Endothelial cell of umbilical vein (primary cell): Measurements from ENCODE around the gene LCNL1. TPM values are rescaled to one million over a fixed set of nuclear protein-coding genes. Genes with fewer than 3 reads are reported as not detected.

Source experiments
- BruUV-seq: library from RNA; stranded (reverse); fragments of 400-500 nt; replicated peaks from 2 replicates; lab custom pipeline; 2021; lab: Mats Ljungman, UMichigan
- CTCF ChIA-PET: fragments of 300-600, 350-600 bp; sonication (Branson Sonifier 250); formaldehyde crosslinking; loops from one replicate; lab custom pipeline; 2021; ENCODE audit warnings: antibody characterized with exemption, inconsistent platforms; lab: Charles Lee
- POLR2A ChIA-PET: fragments of 300-600, 350-600 bp; sonication (Branson Sonifier 250); formaldehyde crosslinking; loops from one replicate; lab custom pipeline; 2021; ENCODE audit warnings: antibody characterized with exemption, inconsistent platforms; lab: Charles Lee
- DNase-seq: peaks from one replicate; pipeline ENCODE4 v3.0.0-alpha.2; 2011; ENCODE audit warnings: low read depth, low spot score
- FAIRE-seq: peaks from 2 replicates; lab custom pipeline; 2011; peaks lifted over from hg19 to GRCh38; lab: Jason Lieb, UNC
- H2AFZ ChIP-seq: 2 replicates; pipeline ENCODE4 v1.6.0; 2012; ENCODE audit warnings: low read depth, low read length, control low read depth, inconsistent platforms
- H3K27ac ChIP-seq: 2 replicates; pipeline ENCODE4 v1.5.1; 2011; ENCODE audit warnings: low read depth, mild to moderate bottlenecking, control low read depth, low read length, moderate library complexity; ENCODE audit not compliant: insufficient read depth
- H3K27me3 ChIP-seq, 2 experiments: 2 replicates each; pipeline versions ENCODE4 v1.6.0 to v1.6.1; 2011; ENCODE audit warnings: low read length in 2 of 2, mixed read lengths in 1 of 2; ENCODE audit not compliant: control insufficient read depth in 2 of 2, insufficient read depth in 2 of 2
- H3K36me3 ChIP-seq, 2 experiments: 2 replicates in 1 of 2; 3 replicates in 1 of 2; pipeline ENCODE4 v1.5.1; 2011; ENCODE audit warnings: low read length in 2 of 2, mild to moderate bottlenecking in 1 of 2, moderate library complexity in 1 of 2; ENCODE audit not compliant: control insufficient read depth in 2 of 2, insufficient read depth in 2 of 2; ENCODE audit errors: extremely low read depth in 1 of 2
- H3K4me1 ChIP-seq: 3 replicates; pipeline ENCODE4 v1.5.1; 2011; ENCODE audit warnings: mild to moderate bottlenecking, low read length; ENCODE audit not compliant: control insufficient read depth, insufficient read depth; ENCODE audit errors: extremely low read depth
- H3K4me2 ChIP-seq: 2 replicates; pipeline ENCODE4 v1.6.1; 2011; ENCODE audit warnings: low read length, control low read depth, mixed read lengths; ENCODE audit not compliant: insufficient read depth
- H3K4me3 ChIP-seq, 3 experiments: fragments of 200-600 bp in 1 of 3; sonication (generic), shearing (Covaris generic) in 1 of 3; replicated peaks in 1 of 3; 2 replicates each; pipeline ENCODE4 v1.5.1; 2011 to 2016; ENCODE audit warnings: control low read depth in 3 of 3, low read length in 3 of 3, mild to moderate bottlenecking in 2 of 3, inconsistent platforms in 1 of 3, low read depth in 1 of 3, moderate library complexity in 1 of 3; ENCODE audit not compliant: insufficient read depth in 1 of 3
- H3K79me2 ChIP-seq: 2 replicates; pipeline ENCODE4 v1.6.0; 2012; ENCODE audit warnings: low read length, inconsistent platforms; ENCODE audit not compliant: control insufficient read depth, insufficient read depth
- H3K9ac ChIP-seq: replicated peaks from 2 replicates; pipeline ENCODE3; 2011; ENCODE audit warnings: low read length, control low read depth; ENCODE audit not compliant: insufficient read depth; ENCODE audit errors: extremely low read depth
- H3K9me1 ChIP-seq: replicated peaks from 3 replicates; pipeline ENCODE4 v1.6.0; 2011; ENCODE audit warnings: mild to moderate bottlenecking, low read length; ENCODE audit not compliant: control insufficient read depth, insufficient read depth; ENCODE audit errors: extremely low read depth
- H3K9me3 ChIP-seq: replicated peaks from 2 replicates; pipeline ENCODE4 v1.5.1; 2012; ENCODE audit warnings: low read length, inconsistent platforms; ENCODE audit not compliant: control insufficient read depth, insufficient read depth
- H4K20me1 ChIP-seq: replicated peaks from 2 replicates; pipeline ENCODE3; 2011; ENCODE audit warnings: mild to moderate bottlenecking, low read length; ENCODE audit not compliant: control insufficient read depth, insufficient read depth; ENCODE audit errors: extremely low read depth
- CTCF ChIP-seq, 2 donors: IDR thresholded peaks; 1 replicate in 1 of 2; 2 replicates in 1 of 2; pipeline ENCODE4 v1.5.1; 2011; ENCODE audit warnings: low read length in 2 of 2, mild to moderate bottlenecking in 2 of 2, moderate library complexity in 2 of 2, control low read depth in 1 of 2, inconsistent platforms in 1 of 2, low read depth in 1 of 2; ENCODE audit not compliant: insufficient read depth in 1 of 2; ENCODE audit errors: extremely low read depth in 1 of 2
- EZH2 ChIP-seq: IDR thresholded peaks from 2 replicates; pipeline ENCODE4 v1.6.1; 2012; ENCODE audit warnings: borderline replicate concordance, low read depth, mild to moderate bottlenecking, moderate library complexity, low read length, inconsistent platforms; ENCODE audit not compliant: severe bottlenecking
- FOS ChIP-seq: IDR thresholded peaks from 2 replicates; pipeline ENCODE4 v1.6.1; 2011; ENCODE audit warnings: mild to moderate bottlenecking, low read length, moderate library complexity, borderline replicate concordance; ENCODE audit not compliant: insufficient read depth
- GATA2 ChIP-seq: IDR thresholded peaks from 2 replicates; pipeline ENCODE4 v1.7.0; 2011; ENCODE audit warnings: low read depth, mild to moderate bottlenecking, moderate library complexity, mixed read lengths, low read length; ENCODE audit not compliant: insufficient read length, insufficient read depth
- JUN ChIP-seq: IDR thresholded peaks from 2 replicates; pipeline ENCODE4 v1.6.1; 2011; ENCODE audit warnings: borderline replicate concordance, low read depth; ENCODE audit not compliant: insufficient read length, insufficient read depth
- MYC ChIP-seq: IDR thresholded peaks from one replicate; pipeline ENCODE4 v1.6.1; 2011; ENCODE audit warnings: mild to moderate bottlenecking, low read depth, low read length
- POLR2A ChIP-seq: IDR thresholded peaks from 2 replicates; pipeline ENCODE4 v1.6.1; 2012; ENCODE audit warnings: low read depth, mild to moderate bottlenecking, control low read depth, low read length
- dilution Hi-C: fragments of 300-500 bp; cut with MboI; formaldehyde crosslinking; loops from one replicate; pipeline ENCODE4 v1.15.0; 2019; ENCODE audit warnings: low sequenced_read_pairs; ENCODE audit not compliant: extremely low pct_ligation_motif_present
- intact Hi-C: fragments of 100-400 bp; cut with micrococcal nuclease; formaldehyde crosslinking; loops from one replicate; pipeline ENCODE4 v1.10.0; 2022
- polyA plus RNA-seq, 4 experiments: library from polyadenylated mRNA; depleted of rRNA in 3 of 4; stranded (reverse) in 3 of 4; unstranded in 1 of 4; fragments of >200 nt; gene quantifications; 2 replicates each; pipeline versions ENCODE4 v1.2.1 to v1.2.3, GENCODE V29; 2011 to 2012; ENCODE audit warnings: missing spikeins in 1 of 4
- total RNA-seq: library from RNA; stranded (reverse); gene quantifications from 2 replicates; pipeline ENCODE4 v1.2.3, GENCODE V29; 2021

Gene LCNL1
- total and polyA plus RNA-seq, 2 donors (not counting 3 experiments of a cell fraction or from before 2014, with no cell fraction given): not detected

GRCh38 chr9:137034709-137035506 lies 52.1 kb downstream of the LCNL1 start:
- Histone ChIP-seq H3K36me3 (peaks cover 0 to 13% of the 10 kb centered on the region in 2 experiments), H3K9me3 (no peaks in the 10 kb centered on the region), H3K9me1 (no peaks in the 10 kb centered on the region), H3K27me3 (no peaks in the 10 kb centered on the region), H3K4me3 (no peak overlapping the region), H3K4me1 (no peaks in the 10 kb centered on the region), H3K27ac (no peak overlapping the region), H3K79me2 (no peaks in the 10 kb centered on the region), H4K20me1 (no peaks in the 10 kb centered on the region), H3K4me2 (no peak overlapping the region), H2AFZ (no peak overlapping the region), H3K9ac (no peak overlapping the region)
- dilution Hi-C loops (no loop called here), intact Hi-C loops (loop anchor here (1.0 to 2.0 kb wide), 4 partner anchors 87 to 248 kb away; partner anchors contain the start of genes AJM1 and TMEM141)
- peak; percentile 99 for FAIRE-seq
- no TSS peak for BruUV-seq
- TF ChIP-seq GATA2: no peak
- TF ChIP-seq POLR2A: no peak
- TF ChIP-seq MYC: no peak
- TF ChIP-seq FOS: no peak
- TF ChIP-seq JUN: no peak
- peak; percentile 91 to 97 for TF ChIP-seq CTCF (IDR thresholded peaks at IDR 0.05; ENCODE audit: extremely low read depth in 1 of 2, insufficient read depth in 1 of 2, low read depth in 1 of 2, low read length in 2 of 2)
- no peak for TF ChIP-seq EZH2
- DNase-seq: peak; percentile 82
- ChIA-PET POLR2A (interaction anchor here (0.6 kb wide), 2 partner anchors 34 to 106 kb away, joined by 3 to 5 read pairs; no protein-coding TSS in a partner anchor), CTCF (interaction anchor here (0.6 to 4.3 kb wide), 45 partner anchors 8 to 269 kb away, joined by 3 to 111 read pairs (median 4); partner anchors contain the start of genes AJM1, CLIC3, FBXW5 and MAN1B1)

Other genes starting within 250 kb of the LCNL1 start
Only the 30 nearest of the 38 such genes appear.
- not detected in 2 replicates for gene LCN15, start 218.5 kb upstream of the LCNL1 start, total RNA-seq
- gene LCN15, start 218.5 kb upstream of the LCNL1 start, polyA plus RNA-seq: not detected in 2 replicates
- gene TMEM141, start 191.6 kb upstream of the LCNL1 start, total RNA-seq: 43.2 and 44.9 TPM in 2 replicates
- 129 and 146 TPM in 2 replicates for gene TMEM141, start 191.6 kb upstream of the LCNL1 start, polyA plus RNA-seq
- 0.37 TPM in 1 of 2 replicates, not detected in the other for gene CCDC183, start 186.7 kb upstream of the LCNL1 start, total RNA-seq
- 0.50 and 0.60 TPM in 2 replicates for gene CCDC183, start 186.7 kb upstream of the LCNL1 start, polyA plus RNA-seq
- 112 TPM in 2 replicates for gene RABL6, start 175.0 kb upstream of the LCNL1 start, total RNA-seq
- gene RABL6, start 175.0 kb upstream of the LCNL1 start, polyA plus RNA-seq: 60.8 and 61.3 TPM in 2 replicates
- gene AJM1, start 140.5 kb upstream of the LCNL1 start, total RNA-seq: 1.3 and 1.7 TPM in 2 replicates
- 0.30 and 0.32 TPM in 2 replicates for gene AJM1, start 140.5 kb upstream of the LCNL1 start, polyA plus RNA-seq
- gene PHPT1, start 133.6 kb upstream of the LCNL1 start, total RNA-seq: 139 and 165 TPM in 2 replicates
- 319 and 376 TPM in 2 replicates for gene PHPT1, start 133.6 kb upstream of the LCNL1 start, polyA plus RNA-seq
- gene MAMDC4, start 130.6 kb upstream of the LCNL1 start, total RNA-seq: 7.2 and 7.7 TPM in 2 replicates
- gene MAMDC4, start 130.6 kb upstream of the LCNL1 start, polyA plus RNA-seq: 3.6 and 4.7 TPM in 2 replicates
- gene EDF1, start 116.7 kb upstream of the LCNL1 start, total RNA-seq: 356 and 388 TPM in 2 replicates
- gene EDF1, start 116.7 kb upstream of the LCNL1 start, polyA plus RNA-seq: 411 and 478 TPM in 2 replicates
- gene TRAF2, start 96.5 kb upstream of the LCNL1 start, total RNA-seq: 21.5 and 23.1 TPM in 2 replicates
- 10.3 and 10.9 TPM in 2 replicates for gene TRAF2, start 96.5 kb upstream of the LCNL1 start, polyA plus RNA-seq
- 95.6 and 97.3 TPM in 2 replicates for gene FBXW5, start 38.3 kb upstream of the LCNL1 start, total RNA-seq
- 151 and 209 TPM in 2 replicates for gene FBXW5, start 38.3 kb upstream of the LCNL1 start, polyA plus RNA-seq
- gene C8G, start 37.8 kb upstream of the LCNL1 start, total RNA-seq: 1.4 and 1.9 TPM in 2 replicates
- 0.47 and 0.70 TPM in 2 replicates for gene C8G, start 37.8 kb upstream of the LCNL1 start, polyA plus RNA-seq
- 0.35 TPM in 1 of 2 replicates, not detected in the other for gene LCN12, start 30.7 kb upstream of the LCNL1 start, total RNA-seq
- 0.52 and 0.62 TPM in 2 replicates for gene LCN12, start 30.7 kb upstream of the LCNL1 start, polyA plus RNA-seq
- gene PTGDS, start 5.5 kb upstream of the LCNL1 start, total RNA-seq: not detected in 2 replicates
- not detected in 2 replicates for gene PTGDS, start 5.5 kb upstream of the LCNL1 start, polyA plus RNA-seq
- gene PAXX, start 9.4 kb downstream of the LCNL1 start, total RNA-seq: 35.0 and 38.7 TPM in 2 replicates
- 34.0 and 49.9 TPM in 2 replicates for gene PAXX, start 9.4 kb downstream of the LCNL1 start, polyA plus RNA-seq
- not detected in 2 replicates for gene CLIC3, start 13.6 kb downstream of the LCNL1 start, total RNA-seq
- gene CLIC3, start 13.6 kb downstream of the LCNL1 start, polyA plus RNA-seq: 2.3 and 4.1 TPM in 2 replicates
- 20.0 and 23.4 TPM in 2 replicates for gene ABCA2, start 45.2 kb downstream of the LCNL1 start, total RNA-seq
- 29.1 and 41.2 TPM in 2 replicates for gene ABCA2, start 45.2 kb downstream of the LCNL1 start, polyA plus RNA-seq
- not detected in 2 replicates for gene FUT7, start 49.1 kb downstream of the LCNL1 start, total RNA-seq
- not detected in 2 replicates for gene FUT7, start 49.1 kb downstream of the LCNL1 start, polyA plus RNA-seq
- gene NPDC1, start 63.2 kb downstream of the LCNL1 start, total RNA-seq: 157 and 181 TPM in 2 replicates
- 115 and 144 TPM in 2 replicates for gene NPDC1, start 63.2 kb downstream of the LCNL1 start, polyA plus RNA-seq
- not detected in 2 replicates for gene ENTPD2, start 71.1 kb downstream of the LCNL1 start, total RNA-seq
- gene ENTPD2, start 71.1 kb downstream of the LCNL1 start, polyA plus RNA-seq: 0.03 TPM in 1 of 2 replicates, not detected in the other
- gene SAPCD2, start 87.6 kb downstream of the LCNL1 start, total RNA-seq: 24.3 and 27.8 TPM in 2 replicates
- 11.5 and 13.2 TPM in 2 replicates for gene SAPCD2, start 87.6 kb downstream of the LCNL1 start, polyA plus RNA-seq
- 38.1 and 41.7 TPM in 2 replicates for gene UAP1L1, start 94.5 kb downstream of the LCNL1 start, total RNA-seq
- 26.0 and 31.0 TPM in 2 replicates for gene UAP1L1, start 94.5 kb downstream of the LCNL1 start, polyA plus RNA-seq
- gene MAN1B1, start 104.0 kb downstream of the LCNL1 start, total RNA-seq: 67.7 and 75.3 TPM in 2 replicates
- 81.0 and 83.3 TPM in 2 replicates for gene MAN1B1, start 104.0 kb downstream of the LCNL1 start, polyA plus RNA-seq
- gene DPP7, start 131.7 kb downstream of the LCNL1 start, total RNA-seq: 118 and 149 TPM in 2 replicates
- 200 and 247 TPM in 2 replicates for gene DPP7, start 131.7 kb downstream of the LCNL1 start, polyA plus RNA-seq
- gene GRIN1, start 156.2 kb downstream of the LCNL1 start, total RNA-seq: not detected in 2 replicates
- gene GRIN1, start 156.2 kb downstream of the LCNL1 start, polyA plus RNA-seq: not detected in 2 replicates
- not detected in 2 replicates for gene LRRC26, start 187.1 kb downstream of the LCNL1 start, total RNA-seq
- 0.08 TPM in 1 of 2 replicates, not detected in the other for gene LRRC26, start 187.1 kb downstream of the LCNL1 start, polyA plus RNA-seq
- not detected in 2 replicates for gene TMEM210, start 189.1 kb downstream of the LCNL1 start, total RNA-seq
- not detected in 2 replicates for gene TMEM210, start 189.1 kb downstream of the LCNL1 start, polyA plus RNA-seq
- 69.2 and 70.0 TPM in 2 replicates for gene ANAPC2, start 205.6 kb downstream of the LCNL1 start, total RNA-seq
- gene ANAPC2, start 205.6 kb downstream of the LCNL1 start, polyA plus RNA-seq: 44.8 and 57.5 TPM in 2 replicates
- gene SSNA1, start 205.7 kb downstream of the LCNL1 start, total RNA-seq: 89.0 and 90.5 TPM in 2 replicates
- gene SSNA1, start 205.7 kb downstream of the LCNL1 start, polyA plus RNA-seq: 146 and 162 TPM in 2 replicates
- 12.1 and 12.4 TPM in 2 replicates for gene TPRN, start 217.7 kb downstream of the LCNL1 start, total RNA-seq
- 4.3 and 5.7 TPM in 2 replicates for gene TPRN, start 217.7 kb downstream of the LCNL1 start, polyA plus RNA-seq
- gene TMEM203, start 222.7 kb downstream of the LCNL1 start, total RNA-seq: 25.6 and 29.6 TPM in 2 replicates
- gene TMEM203, start 222.7 kb downstream of the LCNL1 start, polyA plus RNA-seq: 39.8 and 40.4 TPM in 2 replicates